ENCODE results near the gene TGM6.

TGM6 gene

GRCh38 chr20:2381303-2381702 is 602 bp downstream of the TGM6 start:
- TF ChIP-seq CTCF (conservative IDR thresholded peaks at IDR 0.05; ENCODE audit: low read length) (no peak), EZH2phosphoT487 (IDR thresholded peaks at IDR 0.05; ENCODE audit: borderline replicate concordance) (no peak)
- Histone ChIP-seq H3K4me2 (ENCODE audit: low read depth, low read length, poor library complexity, severe bottlenecking) (no peak overlapping the region), H3K79me2 (ENCODE audit: insufficient read depth, low read length) (no peaks in the 10 kb centered on the region), H2AFZ (ENCODE audit: low read length) (no peak overlapping the region), H3K4me1 (ENCODE audit: insufficient read depth, low read length, poor library complexity, severe bottlenecking) (peaks cover 38% of the 10 kb centered on the region), H3K9me2 (replicated peaks; ENCODE audit: low read depth, low read length) (no peaks in the 10 kb centered on the region), H3F3A (ENCODE audit: low read depth) (no peaks in the 10 kb centered on the region; the same call in 1 of the 2 replicates), H4K20me1 (ENCODE audit: insufficient read depth, low read length, poor library complexity, severe bottlenecking) (no peaks in the 10 kb centered on the region), H3K36me3 (ENCODE audit: insufficient read depth, low read length) (no peaks in the 10 kb centered on the region), H3K9ac (ENCODE audit: low read depth, low read length, poor library complexity, severe bottlenecking) (no peak overlapping the region), H3K9me3 (ENCODE audit: insufficient read depth, low read depth, low read length) (no peaks in the 10 kb centered on the region), H3K4me3 (ENCODE audit: low read length, poor library complexity, severe bottlenecking) (no peak overlapping the region), H3K27me3 (ENCODE audit: insufficient read depth, low read length, poor library complexity, severe bottlenecking) (no peaks in the 10 kb centered on the region)

GRCh38 chr20:2382833-2383232 is 2.1 kb downstream of the TGM6 start:
- no peaks in the 10 kb centered on the region; the same call in 1 of the 2 replicates for H3K9me3 ChIP-seq (ENCODE audit: insufficient read depth, low read depth, low read length)
- H4K20me1 ChIP-seq (ENCODE audit: insufficient read depth, low read length, poor library complexity, severe bottlenecking), result no peaks in the 10 kb centered on the region
- no peak overlapping the region for H2AFZ ChIP-seq (ENCODE audit: low read length)
- no peak overlapping the region for H3K4me3 ChIP-seq (ENCODE audit: low read length, poor library complexity, severe bottlenecking)
- no peak overlapping the region for H3K4me2 ChIP-seq (ENCODE audit: low read depth, low read length, poor library complexity, severe bottlenecking)
- H3K79me2 ChIP-seq (ENCODE audit: insufficient read depth, low read length), result no peaks in the 10 kb centered on the region
- no peak overlapping the region for H3K9ac ChIP-seq (ENCODE audit: low read depth, low read length, poor library complexity, severe bottlenecking)
- H3K27me3 ChIP-seq (ENCODE audit: insufficient read depth, low read length, poor library complexity, severe bottlenecking), result no peaks in the 10 kb centered on the region
- TF ChIP-seq EZH2phosphoT487 (IDR thresholded peaks at IDR 0.05; ENCODE audit: borderline replicate concordance) (no peak), CTCF (conservative IDR thresholded peaks at IDR 0.05; ENCODE audit: low read length) (no peak)
- H3F3A ChIP-seq (ENCODE audit: low read depth), result no peaks in the 10 kb centered on the region; the same call in 1 of the 2 replicates
- H3K9me2 ChIP-seq (replicated peaks; ENCODE audit: low read depth, low read length), result no peaks in the 10 kb centered on the region
- H3K36me3 ChIP-seq (ENCODE audit: insufficient read depth, low read length), result no peaks in the 10 kb centered on the region
- H3K4me1 ChIP-seq (ENCODE audit: insufficient read depth, low read length, poor library complexity, severe bottlenecking), result peaks cover 38% of the 10 kb centered on the region

- Histone ChIP-seq H3F3A (ENCODE audit: low read depth) (no peaks in the 10 kb centered on the region), H3K36me3 (ENCODE audit: insufficient read depth, low read length) (no peaks in the 10 kb centered on the region), H3K9ac (ENCODE audit: low read depth, low read length, poor library complexity, severe bottlenecking) (no peak overlapping the region), H3K9me3 (ENCODE audit: insufficient read depth, low read depth, low read length) (no peaks in the 10 kb centered on the region; the same call in 1 of the 2 replicates), H3K79me2 (ENCODE audit: insufficient read depth, low read length) (no peaks in the 10 kb centered on the region), H3K4me2 (ENCODE audit: low read depth, low read length, poor library complexity, severe bottlenecking) (no peak overlapping the region), H4K20me1 (ENCODE audit: insufficient read depth, low read length, poor library complexity, severe bottlenecking) (no peaks in the 10 kb centered on the region), H3K9me2 (replicated peaks; ENCODE audit: low read depth, low read length) (no peaks in the 10 kb centered on the region), H2AFZ (ENCODE audit: low read length) (no peak overlapping the region), H3K4me3 (ENCODE audit: low read length, poor library complexity, severe bottlenecking) (no peak overlapping the region), H3K4me1 (ENCODE audit: insufficient read depth, low read length, poor library complexity, severe bottlenecking) (peaks cover 25% of the 10 kb centered on the region), H3K27me3 (ENCODE audit: insufficient read depth, low read length, poor library complexity, severe bottlenecking) (no peaks in the 10 kb centered on the region)
- TF ChIP-seq EZH2phosphoT487 (IDR thresholded peaks at IDR 0.05; ENCODE audit: borderline replicate concordance), result no peak
These were observed 4.3 kb downstream of the TGM6 start for GRCh38 chr20:2385026-2385425.

GRCh38 chr20:2385496-2385895 is 4.8 kb downstream of the TGM6 start:
- Histone ChIP-seq H2AFZ (ENCODE audit: low read length) (no peak overlapping the region), H3K4me1 (ENCODE audit: insufficient read depth, low read length, poor library complexity, severe bottlenecking) (peaks cover 20% of the 10 kb centered on the region), H3K4me3 (ENCODE audit: low read length, poor library complexity, severe bottlenecking) (no peak overlapping the region), H3K4me2 (ENCODE audit: low read depth, low read length, poor library complexity, severe bottlenecking) (no peak overlapping the region), H3F3A (ENCODE audit: low read depth) (no peaks in the 10 kb centered on the region), H3K9me2 (replicated peaks; ENCODE audit: low read depth, low read length) (no peaks in the 10 kb centered on the region), H4K20me1 (ENCODE audit: insufficient read depth, low read length, poor library complexity, severe bottlenecking) (no peaks in the 10 kb centered on the region), H3K9me3 (ENCODE audit: insufficient read depth, low read depth, low read length) (no peaks in the 10 kb centered on the region; the same call in 1 of the 2 replicates), H3K79me2 (ENCODE audit: insufficient read depth, low read length) (no peaks in the 10 kb centered on the region), H3K36me3 (ENCODE audit: insufficient read depth, low read length) (no peaks in the 10 kb centered on the region), H3K27me3 (ENCODE audit: insufficient read depth, low read length, poor library complexity, severe bottlenecking) (no peaks in the 10 kb centered on the region), H3K9ac (ENCODE audit: low read depth, low read length, poor library complexity, severe bottlenecking) (no peak overlapping the region)
- TF ChIP-seq CTCF (conservative IDR thresholded peaks at IDR 0.05; ENCODE audit: low read length) (no peak), EZH2phosphoT487 (IDR thresholded peaks at IDR 0.05; ENCODE audit: borderline replicate concordance) (no peak)

All from Loucy (cell line).